Body of pancreas (tissue), 4 donors: Measurements from ENCODE around the gene EPN1. TPM values are rescaled to one million over a fixed set of nuclear protein-coding genes. Genes with fewer than 3 reads are reported as not detected.

Experiments
- ATAC-seq: fragments of 150-250 bp; one replicate; pipeline ENCODE4 v1.9.1; 2016
- DNase-seq, 4 donors: peaks; one replicate each; pipeline ENCODE4 v3.0.0-alpha.2; 2019
- H3K27ac ChIP-seq, 4 donors: fragments of 200-600 bp; sonication (generic); 1 replicate in 3 of 4; 2 replicates in 1 of 4; pipeline versions ENCODE4 v1.5.1 to v1.6.1; 2016 to 2019; ENCODE audit warnings: mild to moderate bottlenecking in 1 of 4, mixed read lengths in 1 of 4, moderate library complexity in 1 of 4
- H3K27me3 ChIP-seq, 2 donors: fragments of 200-600 bp; sonication (generic); one replicate each; pipeline ENCODE4 v1.6.0; 2016; ENCODE audit warnings: mild to moderate bottlenecking in 1 of 2
- H3K36me3 ChIP-seq, 2 donors: fragments of 200-600 bp; sonication (generic); replicated peaks in 1 of 2; 2 replicates each; pipeline ENCODE4 v1.5.1; 2016; ENCODE audit warnings: low read depth in 2 of 2; ENCODE audit not compliant: insufficient read depth in 1 of 2
- H3K4me1 ChIP-seq: fragments of 200-600 bp; sonication (generic); one replicate; pipeline ENCODE4 v1.6.0; 2016
- H3K4me3 ChIP-seq, 2 donors: fragments of 200-600 bp; sonication (generic); 1 replicate in 1 of 2; 2 replicates in 1 of 2; pipeline ENCODE4 v1.5.1; 2016 to 2019
- H3K9me3 ChIP-seq, 3 donors: fragments of 200-600 bp; sonication (generic); 1 replicate in 2 of 3; 2 replicates in 1 of 3; pipeline ENCODE4 v1.5.1; 2016
- CTCF ChIP-seq, 7 experiments: fragments of 450-650 bp in 4 of 7; fragments of 200-600 bp in 3 of 7; sonication (generic) in 3 of 7; IDR thresholded peaks; one replicate each; pipeline ENCODE4 v1.5.1; 2016 to 2019; ENCODE audit warnings: antibody characterized with exemption in 7 of 7
- POLR2A ChIP-seq, 3 donors: fragments of 450-650 bp; IDR thresholded peaks; one replicate each; pipeline ENCODE4 v1.6.1; 2016; ENCODE audit warnings: antibody characterized with exemption in 3 of 3, mild to moderate bottlenecking in 2 of 3
- WGBS, 2 donors: methylation state at CpG; one replicate each; pipeline ENCODE4 v1.1.5; 2017; 5-methylcytosine and 5-hydroxymethylcytosine counted together
- intact Hi-C: fragments of 100-400 bp; cut with DNase I; formaldehyde crosslinking; loops from one replicate; pipeline ENCODE4 v1.15.1; 2023
- total RNA-seq, 2 donors: library from RNA; depleted of rRNA; stranded (reverse); fragments of >200 nt; gene quantifications; one replicate each; pipeline ENCODE4 v1.1.0, GENCODE V29; 2016

The EPN1 gene
- total RNA-seq, 2 donors from 2014 or later: 52.1 to 52.4 TPM

- DNase-seq (peak; percentile 74 to 84 (median 76)), ATAC-seq (peak; percentile 62)
- peaks cover 67% of the 10 kb centered on the region for H3K4me1 ChIP-seq
- H3K4me3 ChIP-seq: peak within 1 kb of the TSS; percentile 90 to 96
- H3K36me3 ChIP-seq: no peaks in the 10 kb centered on the region
- intact Hi-C loops: no loop called here
- H3K27me3 ChIP-seq: no peaks in the 10 kb centered on the region
- no peak for TF ChIP-seq CTCF (IDR thresholded peaks at IDR 0.05)
- peak in 2 of 3 donors; percentile 50 to 55 for TF ChIP-seq POLR2A (IDR thresholded peaks at IDR 0.05)
- no peaks in the 10 kb centered on the region for H3K9me3 ChIP-seq
- WGBS, 2 donors: 1 to 2% methylated on average over 35 to 51 of the region's 56 CpGs
- H3K27ac ChIP-seq: peak within 1 kb of the TSS; percentile 58 to 94 (median 92)
These were observed 31.8 kb upstream of the EPN1 start, which contains the start of gene ZNF581 for GRCh38 chr19:55643003-55643886. ZNF581 (plus strand) TSS chr19:55643649; CDS start chr19:55644572, 923 bp downstream.

DNA sequence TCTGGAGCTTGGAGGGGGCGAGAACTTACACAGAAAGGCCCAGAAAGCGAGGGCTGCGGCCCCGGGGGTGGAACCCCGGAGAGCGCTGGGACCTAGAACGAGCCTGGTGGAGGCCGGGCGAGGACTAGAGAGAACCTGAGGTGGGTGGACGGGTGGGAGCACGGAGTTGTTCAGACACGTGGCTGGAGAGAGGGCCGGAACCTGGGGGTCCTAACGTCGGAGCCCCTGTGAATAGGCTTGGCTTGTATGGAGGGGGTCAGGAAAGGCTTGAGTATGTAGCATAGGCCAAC is 31.2 kb upstream of the EPN1 start:
- H3K9me3 ChIP-seq: no peaks in the 10 kb centered on the region
- H3K4me3 ChIP-seq: peak overlapping the region; percentile 90 to 96
- peaks cover 70% of the 10 kb centered on the region for H3K4me1 ChIP-seq
- no peaks in the 10 kb centered on the region for H3K27me3 ChIP-seq
- H3K27ac ChIP-seq: peak overlapping the region; percentile 58 to 93 (median 84)
- H3K36me3 ChIP-seq: no peaks in the 10 kb centered on the region
- WGBS, 2 donors: 0% methylated on average over 15 of the region's 15 CpGs
- intact Hi-C loops: no loop called here
- DNase-seq: no peak
- no peak for ATAC-seq
- TF ChIP-seq CTCF (IDR thresholded peaks at IDR 0.05) (no peak), POLR2A (IDR thresholded peaks at IDR 0.05) (no peak)

GRCh38 chr19:55644191-55644833 is 30.7 kb upstream of the EPN1 start:
- WGBS, 2 donors: 38 to 53% methylated on average over 12 of the region's 12 CpGs
- Histone ChIP-seq H3K9me3 (no peaks in the 10 kb centered on the region), H3K4me1 (peaks cover 72% of the 10 kb centered on the region), H3K4me3 (peak overlapping the region; percentile 90 to 96), H3K27ac (peak overlapping the region in 3 of 4 donors; percentile 77 to 93 (median 91)), H3K36me3 (no peaks in the 10 kb centered on the region), H3K27me3 (no peaks in the 10 kb centered on the region)
- intact Hi-C loops: no loop called here
- no peak for ATAC-seq
- no peak for TF ChIP-seq CTCF (IDR thresholded peaks at IDR 0.05)
- TF ChIP-seq POLR2A (IDR thresholded peaks at IDR 0.05): no peak
- DNase-seq: no peak

- no peak for TF ChIP-seq POLR2A (IDR thresholded peaks at IDR 0.05)
- TF ChIP-seq CTCF (IDR thresholded peaks at IDR 0.05): no peak
- Histone ChIP-seq H3K36me3 (no peaks in the 10 kb centered on the region), H3K9me3 (no peaks in the 10 kb centered on the region), H3K4me1 (peaks cover 66% of the 10 kb centered on the region), H3K27ac (no peak overlapping the region), H3K4me3 (no peak overlapping the region), H3K27me3 (no peaks in the 10 kb centered on the region)
- WGBS, 2 donors: 63 to 78% methylated on average over 3 to 25 of the region's 28 CpGs
- ATAC-seq: no peak
- intact Hi-C loops: no loop called here
- no peak for DNase-seq
These were observed 30.0 kb upstream of the EPN1 start for GRCh38 chr19:55644842-55645511.
